Measurements from ENCODE around the gene LRRC8E. TPM values are rescaled to one million over a fixed set of nuclear protein-coding genes. Genes with fewer than 3 reads are reported as not detected.

Gene LRRC8E
- total and polyA plus RNA-seq, 4 donors: 1.8 to 3.3 (median 2.4) TPM; not detected in 1

DNA sequence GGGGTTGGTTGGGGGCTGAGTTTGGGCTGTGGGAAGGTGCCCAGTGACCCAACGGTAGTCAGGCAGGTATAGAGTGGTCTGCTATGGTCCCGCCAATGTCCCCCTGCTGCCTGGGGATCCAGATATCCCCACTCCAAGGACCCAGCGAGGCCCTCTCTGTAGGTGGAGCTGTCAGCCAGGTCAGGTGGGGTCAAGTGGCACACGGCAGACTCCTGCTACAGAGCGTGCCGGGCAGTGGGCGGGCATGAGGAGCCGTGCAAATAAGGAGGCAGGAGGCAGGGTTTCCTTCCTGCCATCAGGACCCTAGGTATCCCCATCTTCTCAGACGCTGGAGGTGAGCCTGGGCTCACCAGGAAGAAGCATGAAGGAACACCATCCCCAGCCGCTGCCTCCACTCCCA, 43.4 kb upstream of the LRRC8E start:
- Histone ChIP-seq H3K4me3 (ENCODE audit: low read depth in 1 of 3, low read length in 3 of 3) (no peak overlapping the region), H3K36me3 (ENCODE audit: control insufficient read depth in 4 of 4, insufficient read depth in 3 of 4, low read depth in 1 of 4, low read length in 3 of 4) (no peaks in the 10 kb centered on the region), H3K4me1 (ENCODE audit: control insufficient read depth in 4 of 4, insufficient read depth in 4 of 4, low read length in 3 of 4) (no peaks in the 10 kb centered on the region), H3K9ac (ENCODE audit: low read depth in 1 of 2, low read length in 2 of 2) (no peak overlapping the region), H3K27me3 (ENCODE audit: control insufficient read depth in 4 of 4, insufficient read depth in 4 of 4, low read length in 3 of 4) (no peaks in the 10 kb centered on the region), H3K27ac (ENCODE audit: low read depth in 1 of 2, low read length in 2 of 2) (no peak overlapping the region), H3K9me3 (ENCODE audit: control insufficient read depth in 4 of 4, low read length in 3 of 4) (no peaks in the 10 kb centered on the region)
- no peak for DNase-seq (ENCODE audit: low spot score)
- 94% methylated on average over 10 of the region's 10 CpGs for WGBS
- TF ChIP-seq REST (IDR thresholded peaks at IDR 0.05): no peak
- no peak for TF ChIP-seq JUND (IDR thresholded peaks at IDR 0.05)
- no peak for TF ChIP-seq MAX (IDR thresholded peaks at IDR 0.05)
- TF ChIP-seq EGR1 (IDR thresholded peaks at IDR 0.05; ENCODE audit: low read depth in 2 of 2): no peak
- no peak for TF ChIP-seq FOXA1 (IDR thresholded peaks at IDR 0.05)
- no peak for TF ChIP-seq HNF4G (IDR thresholded peaks at IDR 0.05)
- no peak for TF ChIP-seq HNF4A (conservative IDR thresholded peaks at IDR 0.05)
- TF ChIP-seq FOXA2 (IDR thresholded peaks at IDR 0.05): no peak
- TF ChIP-seq, protein P1, sequence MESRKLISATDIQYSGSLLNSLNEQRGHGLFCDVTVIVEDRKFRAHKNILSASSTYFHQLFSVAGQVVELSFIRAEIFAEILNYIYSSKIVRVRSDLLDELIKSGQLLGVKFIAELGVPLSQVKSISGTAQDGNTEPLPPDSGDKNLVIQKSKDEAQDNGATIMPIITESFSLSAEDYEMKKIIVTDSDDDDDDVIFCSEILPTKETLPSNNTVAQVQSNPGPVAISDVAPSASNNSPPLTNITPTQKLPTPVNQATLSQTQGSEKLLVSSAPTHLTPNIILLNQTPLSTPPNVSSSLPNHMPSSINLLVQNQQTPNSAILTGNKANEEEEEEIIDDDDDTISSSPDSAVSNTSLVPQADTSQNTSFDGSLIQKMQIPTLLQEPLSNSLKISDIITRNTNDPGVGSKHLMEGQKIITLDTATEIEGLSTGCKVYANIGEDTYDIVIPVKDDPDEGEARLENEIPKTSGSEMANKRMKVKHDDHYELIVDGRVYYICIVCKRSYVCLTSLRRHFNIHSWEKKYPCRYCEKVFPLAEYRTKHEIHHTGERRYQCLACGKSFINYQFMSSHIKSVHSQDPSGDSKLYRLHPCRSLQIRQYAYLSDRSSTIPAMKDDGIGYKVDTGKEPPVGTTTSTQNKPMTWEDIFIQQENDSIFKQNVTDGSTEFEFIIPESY (IDR thresholded peaks at IDR 0.05): no peak
- TF ChIP-seq, protein P2, sequence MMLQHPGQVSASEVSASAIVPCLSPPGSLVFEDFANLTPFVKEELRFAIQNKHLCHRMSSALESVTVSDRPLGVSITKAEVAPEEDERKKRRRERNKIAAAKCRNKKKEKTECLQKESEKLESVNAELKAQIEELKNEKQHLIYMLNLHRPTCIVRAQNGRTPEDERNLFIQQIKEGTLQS (IDR thresholded peaks at IDR 0.05): no peak

DNA sequence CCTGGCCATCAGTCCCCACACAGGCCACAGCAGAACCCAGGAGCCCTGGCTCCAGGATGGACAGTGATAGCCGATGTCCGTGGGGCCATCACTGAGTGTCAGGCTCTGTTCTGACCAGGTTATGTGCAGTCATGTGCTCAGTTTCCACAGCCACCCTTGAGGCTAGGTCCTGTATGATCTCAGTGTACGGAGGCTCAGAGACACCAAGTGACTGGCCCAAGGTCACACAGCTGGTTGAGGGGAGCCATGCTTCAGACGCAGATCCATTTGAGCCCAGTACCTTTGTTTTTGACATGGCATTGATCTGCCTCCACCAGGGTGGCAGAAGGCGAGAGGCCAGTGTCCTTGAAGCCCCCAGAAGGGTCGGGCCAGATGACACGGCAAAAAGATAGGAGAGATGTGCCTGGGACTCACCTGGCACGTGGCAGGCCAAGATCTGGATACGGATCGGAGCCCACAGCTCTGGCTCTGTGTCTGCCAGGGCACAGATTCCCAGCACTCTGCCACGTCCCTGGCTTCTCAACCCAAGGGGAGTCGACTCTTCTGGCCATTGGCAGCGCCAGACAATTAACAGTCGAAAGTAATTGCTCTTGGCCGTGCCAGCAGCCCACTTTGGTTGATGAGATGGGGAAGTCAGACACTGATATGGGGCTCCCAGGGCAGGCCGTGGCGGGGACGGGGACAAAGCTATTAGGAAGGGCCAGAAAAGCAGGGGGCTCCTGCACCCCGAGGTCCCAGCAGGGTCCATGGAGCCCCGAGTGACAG, 42.7 kb upstream of the LRRC8E start:
- no peaks in the 10 kb centered on the region for H3K9me3 ChIP-seq (ENCODE audit: control insufficient read depth in 4 of 4, low read length in 3 of 4)
- H3K4me3 ChIP-seq (ENCODE audit: low read depth in 1 of 3, low read length in 3 of 3): no peak overlapping the region
- WGBS: 93% methylated on average over 20 of the region's 20 CpGs
- no peaks in the 10 kb centered on the region for H3K36me3 ChIP-seq (ENCODE audit: control insufficient read depth in 4 of 4, insufficient read depth in 3 of 4, low read depth in 1 of 4, low read length in 3 of 4)
- no peak overlapping the region for H3K27ac ChIP-seq (ENCODE audit: low read depth in 1 of 2, low read length in 2 of 2)
- no peak for DNase-seq (ENCODE audit: low spot score)
- no peaks in the 10 kb centered on the region for H3K4me1 ChIP-seq (ENCODE audit: control insufficient read depth in 4 of 4, insufficient read depth in 4 of 4, low read length in 3 of 4)
- H3K27me3 ChIP-seq (ENCODE audit: control insufficient read depth in 4 of 4, insufficient read depth in 4 of 4, low read length in 3 of 4): no peaks in the 10 kb centered on the region
- TF ChIP-seq MAX (IDR thresholded peaks at IDR 0.05) (no peak), TAF1 (conservative IDR thresholded peaks at IDR 0.05) (no peak), JUND (IDR thresholded peaks at IDR 0.05) (no peak), RAD21 (IDR thresholded peaks at IDR 0.05) (no peak), GABPA (IDR thresholded peaks at IDR 0.05 in 1 of 2, conservative IDR thresholded peaks at IDR 0.05 in 1 of 2) (no peak), EGR1 (IDR thresholded peaks at IDR 0.05; ENCODE audit: low read depth in 2 of 2) (no peak), HNF4A (conservative IDR thresholded peaks at IDR 0.05) (no peak), FOXA2 (IDR thresholded peaks at IDR 0.05) (no peak), NR2F2 (IDR thresholded peaks at IDR 0.05) (no peak), REST (IDR thresholded peaks at IDR 0.05) (no peak), SP1 (IDR thresholded peaks at IDR 0.05) (no peak), HNF4G (IDR thresholded peaks at IDR 0.05) (no peak), YY1 (IDR thresholded peaks at IDR 0.05) (no peak), RXRA (IDR thresholded peaks at IDR 0.05) (no peak)
- TF ChIP-seq, protein P1 (IDR thresholded peaks at IDR 0.05): no peak
- TF ChIP-seq, protein P2 (IDR thresholded peaks at IDR 0.05): no peak
- H3K9ac ChIP-seq (ENCODE audit: low read depth in 1 of 2, low read length in 2 of 2): no peak overlapping the region
